Measurements from ENCODE around the gene SMIM17. TPM values are rescaled to one million over a fixed set of nuclear protein-coding genes. Genes with fewer than 3 reads are reported as not detected.

SMIM17 gene
- total and polyA plus RNA-seq, 4 donors = 0.10 to 0.94 (median 0.27) TPM

DNA sequence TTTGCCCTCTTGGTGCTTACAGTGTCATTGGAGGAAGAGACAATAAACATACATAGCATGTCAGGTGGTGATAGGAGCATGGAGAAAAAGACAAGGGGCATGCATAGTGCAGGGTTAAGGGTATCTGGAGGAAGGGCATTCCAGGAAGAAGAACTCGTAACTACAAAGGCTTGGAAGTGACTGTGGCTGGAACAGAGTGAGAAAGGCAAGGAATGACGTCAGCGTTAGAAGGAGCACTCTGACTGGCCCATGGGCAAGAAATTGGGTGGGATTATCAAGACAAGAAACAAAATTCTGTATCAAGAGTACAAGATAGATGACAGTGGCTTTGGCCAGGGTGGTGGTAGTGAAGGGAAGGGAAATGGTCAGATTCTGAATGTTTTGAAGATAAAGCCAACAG is 11.2 kb downstream of the SMIM17 start:
- Histone ChIP-seq H3K4me3 (no peak overlapping the region), H3K9me3 (ENCODE audit: control insufficient read depth in 4 of 4, insufficient read depth in 3 of 4, low read length in 3 of 4) (peaks cover 0 to 18% (median 0%) of the 10 kb centered on the region in 4 donors)
- WGBS, 2 donors = 61 to 68% methylated on average over 3 of the region's 3 CpGs

DNA sequence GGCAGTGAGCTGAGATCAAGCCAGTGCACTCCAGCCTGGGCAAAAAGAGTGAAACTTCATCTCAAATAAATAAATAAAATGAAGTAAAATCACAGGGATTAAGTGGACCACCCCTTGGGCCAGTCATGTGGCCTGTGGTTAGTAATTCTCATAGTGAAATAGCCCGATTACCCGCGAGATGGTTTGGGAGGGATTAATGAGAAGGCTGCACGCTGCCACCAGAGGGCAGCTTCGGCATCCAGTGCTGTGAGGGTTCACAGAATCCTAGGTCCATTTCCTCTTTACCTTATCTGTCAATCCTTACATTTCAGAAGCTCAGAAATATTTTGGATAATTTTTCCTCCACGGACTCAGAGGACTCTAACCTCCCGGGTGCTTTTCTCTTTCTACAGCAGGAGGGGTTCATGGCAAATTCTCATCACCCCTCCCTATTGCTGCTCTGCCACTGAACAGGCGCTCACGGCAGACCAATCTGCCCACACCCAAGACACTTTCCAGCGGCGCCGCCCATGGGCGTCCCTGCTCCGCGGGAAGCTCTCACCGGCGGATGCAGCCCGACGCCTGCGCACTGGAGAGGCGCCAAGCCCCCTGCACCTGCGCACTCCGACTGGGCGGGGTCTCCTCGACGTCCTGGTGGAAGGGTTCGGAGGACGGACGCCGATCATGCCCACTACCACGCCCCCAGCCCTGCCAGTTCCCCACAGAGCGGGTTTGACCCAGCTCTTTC is 17.6 kb downstream of the SMIM17 start:
- TF ChIP-seq, protein P1, sequence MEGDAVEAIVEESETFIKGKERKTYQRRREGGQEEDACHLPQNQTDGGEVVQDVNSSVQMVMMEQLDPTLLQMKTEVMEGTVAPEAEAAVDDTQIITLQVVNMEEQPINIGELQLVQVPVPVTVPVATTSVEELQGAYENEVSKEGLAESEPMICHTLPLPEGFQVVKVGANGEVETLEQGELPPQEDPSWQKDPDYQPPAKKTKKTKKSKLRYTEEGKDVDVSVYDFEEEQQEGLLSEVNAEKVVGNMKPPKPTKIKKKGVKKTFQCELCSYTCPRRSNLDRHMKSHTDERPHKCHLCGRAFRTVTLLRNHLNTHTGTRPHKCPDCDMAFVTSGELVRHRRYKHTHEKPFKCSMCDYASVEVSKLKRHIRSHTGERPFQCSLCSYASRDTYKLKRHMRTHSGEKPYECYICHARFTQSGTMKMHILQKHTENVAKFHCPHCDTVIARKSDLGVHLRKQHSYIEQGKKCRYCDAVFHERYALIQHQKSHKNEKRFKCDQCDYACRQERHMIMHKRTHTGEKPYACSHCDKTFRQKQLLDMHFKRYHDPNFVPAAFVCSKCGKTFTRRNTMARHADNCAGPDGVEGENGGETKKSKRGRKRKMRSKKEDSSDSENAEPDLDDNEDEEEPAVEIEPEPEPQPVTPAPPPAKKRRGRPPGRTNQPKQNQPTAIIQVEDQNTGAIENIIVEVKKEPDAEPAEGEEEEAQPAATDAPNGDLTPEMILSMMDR (IDR thresholded peaks at IDR 0.05; ENCODE audit: control extremely low read depth, extremely low read depth) = no peak
- DNase-seq (peak in 1 of 3 donors; percentile 22), ATAC-seq (ENCODE audit: insufficient read depth, low FRiP score) (peak; percentile 19)
- H3K9me3 ChIP-seq (ENCODE audit: control insufficient read depth in 4 of 4, insufficient read depth in 3 of 4, low read length in 3 of 4) = peaks cover 0 to 34% (median 0%) of the 10 kb centered on the region in 4 donors
- no peak overlapping the region for H3K9ac ChIP-seq (ENCODE audit: insufficient read depth in 1 of 2, low read length in 2 of 2)
- H3K36me3 ChIP-seq (ENCODE audit: control insufficient read depth in 4 of 4, insufficient read depth in 4 of 4, low read length in 4 of 4) = peaks cover 3 to 14% (median 10%) of the 10 kb centered on the region in 4 donors
- H3K4me1 ChIP-seq (ENCODE audit: control insufficient read depth in 5 of 5, insufficient read depth in 5 of 5, low read length in 5 of 5) = no peaks in the 10 kb centered on the region
- no peaks in the 10 kb centered on the region for H3K27me3 ChIP-seq (ENCODE audit: control insufficient read depth in 3 of 3, insufficient read depth in 3 of 3, low read length in 2 of 3)
- 15 to 17% methylated on average over 32 of the region's 32 CpGs for WGBS, 2 donors
- H3K4me3 ChIP-seq = no peak overlapping the region
- H3K27ac ChIP-seq (ENCODE audit: low read depth in 1 of 2, low read length in 1 of 2) = no peak overlapping the region

More for the DNA sequence above, 11.2 kb downstream of the SMIM17 start:
- H3K36me3 ChIP-seq (ENCODE audit: control insufficient read depth in 4 of 4, insufficient read depth in 4 of 4, low read length in 4 of 4) = no peaks in the 10 kb centered on the region
- TF ChIP-seq, protein P1 (IDR thresholded peaks at IDR 0.05; ENCODE audit: control extremely low read depth, extremely low read depth) = no peak
- H3K27ac ChIP-seq (ENCODE audit: low read depth in 1 of 2, low read length in 1 of 2) = no peak overlapping the region
- no peaks in the 10 kb centered on the region for H3K4me1 ChIP-seq (ENCODE audit: control insufficient read depth in 5 of 5, insufficient read depth in 5 of 5, low read length in 5 of 5)
- no peak overlapping the region for H3K9ac ChIP-seq (ENCODE audit: insufficient read depth in 1 of 2, low read length in 2 of 2)
- DNase-seq (no peak), ATAC-seq (ENCODE audit: insufficient read depth, low FRiP score) (no peak)
- H3K27me3 ChIP-seq (ENCODE audit: control insufficient read depth in 3 of 3, insufficient read depth in 3 of 3, low read length in 2 of 3) = no peaks in the 10 kb centered on the region

DNA sequence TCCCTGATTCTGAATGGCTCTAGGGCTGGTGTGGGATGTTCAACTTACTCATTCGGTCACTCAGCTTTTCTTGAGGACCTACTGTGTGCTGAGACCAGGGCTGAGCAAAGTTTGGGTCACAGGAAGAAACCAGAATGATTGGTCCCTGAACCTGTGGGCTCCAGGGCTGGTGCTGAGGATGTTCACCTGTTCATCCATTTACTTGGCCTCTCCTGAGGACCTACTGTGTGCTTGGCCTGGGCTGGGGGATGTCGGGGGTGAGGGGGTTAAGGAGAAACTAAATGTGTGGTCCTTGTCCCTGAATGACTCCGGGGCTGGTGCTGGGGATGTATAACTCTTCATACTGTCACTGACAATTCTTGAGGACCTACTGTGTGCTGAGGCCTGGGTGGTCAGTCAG is 18.3 kb downstream of the SMIM17 start:
- Histone ChIP-seq H3K4me1 (ENCODE audit: control insufficient read depth in 5 of 5, insufficient read depth in 5 of 5, low read length in 5 of 5) (no peaks in the 10 kb centered on the region), H3K27me3 (ENCODE audit: control insufficient read depth in 3 of 3, insufficient read depth in 3 of 3, low read length in 2 of 3) (no peaks in the 10 kb centered on the region), H3K4me3 (no peak overlapping the region), H3K9ac (ENCODE audit: insufficient read depth in 1 of 2, low read length in 2 of 2) (no peak overlapping the region), H3K36me3 (ENCODE audit: control insufficient read depth in 4 of 4, insufficient read depth in 4 of 4, low read length in 4 of 4) (peaks cover 3 to 14% (median 10%) of the 10 kb centered on the region in 4 donors), H3K27ac (ENCODE audit: low read depth in 1 of 2, low read length in 1 of 2) (no peak overlapping the region), H3K9me3 (ENCODE audit: control insufficient read depth in 4 of 4, insufficient read depth in 3 of 4, low read length in 3 of 4) (peaks cover 0 to 35% (median 0%) of the 10 kb centered on the region in 4 donors)
- 90 to 94% methylated on average over 3 of the region's 3 CpGs for WGBS, 2 donors
- DNase-seq (no peak), ATAC-seq (ENCODE audit: insufficient read depth, low FRiP score) (no peak)
- TF ChIP-seq, protein P1 (IDR thresholded peaks at IDR 0.05; ENCODE audit: control extremely low read depth, extremely low read depth) = no peak
